ENCODE results near the gene APOL2. TPM values are rescaled to one million over a fixed set of nuclear protein-coding genes. Genes with fewer than 3 reads are reported as not detected.

APOL2 gene
- total RNA-seq, 1 experiment from 2014 or later, result 20.6 TPM

- DNase-seq (ENCODE audit: low read depth), result no peak
Measured at GRCh38 chr22:36177160-36177559, 62.2 kb downstream of the APOL2 start.

Small RNAs within 50 kb of the gene (small RNA-seq; reads per million reads assigned to genes)
- gene MIR6819, result not detected

Other genes starting within 250 kb of the APOL2 start
- gene RBFOX2, start 210.7 kb downstream of the APOL2 start, total RNA-seq (2014; rRNA removed; shearing (Covaris generic)), result 87.3 and 97.4 TPM in 2 replicates
- gene APOL3, start 78.8 kb downstream of the APOL2 start, total RNA-seq (2014; rRNA removed; shearing (Covaris generic)), result 2.0 and 3.0 TPM in 2 replicates
- not detected in 2 replicates for gene APOL4, start 37.7 kb downstream of the APOL2 start, total RNA-seq (2014; rRNA removed; shearing (Covaris generic))
- 4.0 and 4.6 TPM in 2 replicates for gene APOL1, start 13.6 kb upstream of the APOL2 start, total RNA-seq (2014; rRNA removed; shearing (Covaris generic))
- 277 and 308 TPM in 2 replicates for gene MYH9, start 148.4 kb upstream of the APOL2 start, total RNA-seq (2014; rRNA removed; shearing (Covaris generic))
- 33.6 and 46.9 TPM in 2 replicates for gene TXN2, start 242.1 kb upstream of the APOL2 start, total RNA-seq (2014; rRNA removed; shearing (Covaris generic))

Data from HT1080 (cell line).